ENCODE measurements around the gene TOGARAM2.

DNA sequence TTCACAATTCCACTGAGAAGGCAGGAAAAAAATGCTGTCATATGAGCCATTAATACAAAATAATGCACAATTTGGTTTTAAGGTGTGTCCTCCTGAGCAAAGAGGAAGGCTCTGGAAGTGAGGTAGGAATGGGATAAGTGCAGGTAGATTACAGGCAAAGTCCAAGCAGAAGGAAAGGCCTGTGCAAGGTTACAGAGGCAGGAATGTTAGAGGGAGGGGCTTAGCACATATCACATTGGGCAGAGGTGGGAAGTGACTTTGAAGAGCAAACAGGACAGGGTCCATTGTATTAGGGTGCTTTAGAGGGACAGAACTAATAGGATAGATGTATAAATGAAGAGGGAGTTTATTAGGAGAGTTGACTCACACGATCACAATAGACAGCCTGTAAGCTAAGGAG is 119.5 kb downstream of the TOGARAM2 start:
- no peak for TF ChIP-seq SUZ12 (IDR thresholded peaks at IDR 0.05; ENCODE audit: extremely low read depth, insufficient read depth, insufficient read length)
- TF ChIP-seq YY1 (IDR thresholded peaks at IDR 0.05; ENCODE audit: insufficient read depth, insufficient read length): no peak
